GM12801 (cell line): Measurements from ENCODE around the gene PIEZO2.

ENCODE experiments used
- CTCF ChIP-seq: IDR thresholded peaks from one replicate; pipeline ENCODE4 v1.5.1; 2011; ENCODE audit warnings: control low read depth; ENCODE audit not compliant: insufficient read length; ENCODE audit errors: extremely low read depth

PIEZO2 gene

GRCh38 chr18:11104307-11104706, 45.1 kb downstream of the PIEZO2 start:
- no peak for TF ChIP-seq CTCF

- TF ChIP-seq CTCF: no peak
Observed at GRCh38 chr18:11096839-11097750, 52.3 kb downstream of the PIEZO2 start.

GRCh38 chr18:11096411-11096810, 53.0 kb downstream of the PIEZO2 start:
- TF ChIP-seq CTCF: no peak

GRCh38 chr18:11095674-11096293, 53.6 kb downstream of the PIEZO2 start:
- TF ChIP-seq CTCF: no peak

- no peak for TF ChIP-seq CTCF
Observed at GRCh38 chr18:11095211-11095610, 54.2 kb downstream of the PIEZO2 start.

GRCh38 chr18:11091746-11092145, 57.6 kb downstream of the PIEZO2 start:
- TF ChIP-seq CTCF: no peak

GRCh38 chr18:11089931-11090715, 59.2 kb downstream of the PIEZO2 start:
- TF ChIP-seq CTCF: no peak
